PFSK-1 (cell line): ENCODE results near the gene PCP2.

Experiments
- POLR2AphosphoS5 ChIP-seq: IDR thresholded peaks from 2 replicates; pipeline ENCODE4 v1.6.1; 2012; ENCODE audit warnings: low read depth, mild to moderate bottlenecking, control low read depth, low read length, moderate library complexity
- SIN3A ChIP-seq: IDR thresholded peaks from 2 replicates; pipeline ENCODE4 v1.6.1; 2012; ENCODE audit warnings: mild to moderate bottlenecking, low read length, moderate library complexity, borderline replicate concordance; ENCODE audit not compliant: insufficient read depth
- TAF1 ChIP-seq: IDR thresholded peaks from 2 replicates; pipeline ENCODE4 v1.6.1; 2012; ENCODE audit warnings: low read length, control low read depth, borderline replicate concordance; ENCODE audit not compliant: insufficient read depth

DNA sequence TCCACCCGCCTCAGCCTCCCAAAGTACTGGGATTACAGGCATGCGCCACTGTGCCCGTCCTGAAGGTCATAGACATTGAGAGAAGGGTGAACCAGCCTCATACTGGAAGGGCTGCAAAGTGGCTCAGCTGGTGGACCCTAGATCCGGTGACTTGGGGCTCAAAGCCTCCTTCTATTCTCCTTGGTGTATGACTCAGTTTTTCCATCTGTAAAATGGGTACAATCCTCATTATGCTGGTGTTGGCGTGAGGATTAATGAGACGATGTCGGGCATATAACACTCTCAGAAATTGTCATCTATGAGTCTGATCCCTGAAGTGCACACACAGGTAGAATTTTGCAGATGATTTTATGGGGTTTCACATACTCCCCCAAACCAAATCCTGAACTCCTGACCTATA lies 43.7 kb downstream of the PCP2 start:
- TF ChIP-seq TAF1 (no peak), SIN3A (no peak), POLR2AphosphoS5 (no peak)
